K562 (cell line): ENCODE results near the gene GDF15. TPM values are rescaled to one million over a fixed set of nuclear protein-coding genes. Genes with fewer than 3 reads are reported as not detected.

Experiments used
- CBX8 ChIP-seq: fragments of 200-600 bp; sonication (generic); IDR thresholded peaks from 2 replicates; pipeline ENCODE4 v1.6.1; 2012; ENCODE audit warnings: borderline replicate concordance, mixed run types, low read depth, mild to moderate bottlenecking, moderate library complexity, mixed read lengths, low read length, control low read depth, inconsistent platforms; ENCODE audit not compliant: poor library complexity, severe bottlenecking; ENCODE audit errors: extremely low read depth
- CREB3 ChIP-seq: fragments of 450-650 bp; conservative IDR thresholded peaks from 2 replicates; pipeline ENCODE4 v1.6.1; 2016; ENCODE audit warnings: missing genetic modification characterization, low read depth, mild to moderate bottlenecking, missing compliant biosample characterization, moderate library complexity
- DACH1 ChIP-seq: fragments of 450-650 bp; IDR thresholded peaks from 2 replicates; pipeline ENCODE4 v1.6.1; 2018; ENCODE audit not compliant: partially characterized antibody
- DIDO1 ChIP-seq: fragments of 450-650 bp; IDR thresholded peaks from 2 replicates; pipeline ENCODE4 v1.6.1; 2016; ENCODE audit warnings: low read depth, missing biosample characterization, missing genetic modification characterization
- FOSL1 ChIP-seq: fragments of 200-800 bp; sonication (Bioruptor generic); conservative IDR thresholded peaks from 2 replicates; pipeline ENCODE4 v1.6.1; 2016; ENCODE audit warnings: missing genetic modification characterization, missing compliant biosample characterization
- FOXK1 ChIP-seq: sonication (generic); formaldehyde crosslinking; IDR thresholded peaks from 2 replicates; pipeline ENCODE4 v1.8.0; 2022; ENCODE audit warnings: missing genetic modification reagents, mild to moderate bottlenecking, borderline replicate concordance
- HMBOX1 ChIP-seq: sonication (generic); IDR thresholded peaks from 2 replicates; pipeline ENCODE4 v1.6.1; 2016
- KDM5B ChIP-seq: fragments of 200-600 bp; sonication (generic); IDR thresholded peaks from 2 replicates; pipeline ENCODE4 v1.6.1; 2012; ENCODE audit warnings: low read depth, mild to moderate bottlenecking, moderate library complexity, low read length, control low read depth, inconsistent platforms; ENCODE audit not compliant: insufficient replicate concordance
- NCOR1 ChIP-seq: fragments of 450-650 bp; IDR thresholded peaks from 2 replicates; pipeline ENCODE4 v1.6.1; 2016; ENCODE audit warnings: mild to moderate bottlenecking, moderate library complexity
- NFRKB ChIP-seq: fragments of 450-650 bp; IDR thresholded peaks from 2 replicates; pipeline ENCODE4 v1.6.1; 2016; ENCODE audit warnings: low read depth
- NRF1 ChIP-seq, 2 experiments: fragments of 450-650 bp; IDR thresholded peaks in 1 of 2; conservative IDR thresholded peaks in 1 of 2; 2 replicates each; pipeline ENCODE4 v1.6.1; 2014; ENCODE audit warnings: mild to moderate bottlenecking in 2 of 2
- POLR2G ChIP-seq: fragments of 200-400 bp; formaldehyde crosslinking; IDR thresholded peaks from 2 replicates; pipeline ENCODE4 v1.6.1; 2017; ENCODE audit warnings: low read depth, mild to moderate bottlenecking, antibody characterized with exemption, low read length, moderate library complexity
- RFX1 ChIP-seq: fragments of 450-650 bp; IDR thresholded peaks from 2 replicates; pipeline ENCODE4 v1.6.1; 2016; ENCODE audit warnings: mild to moderate bottlenecking, moderate library complexity
- TCF7L2 ChIP-seq: fragments of 150-350 bp; IDR thresholded peaks from 2 replicates; pipeline ENCODE4 v1.6.1; 2016; ENCODE audit warnings: low read depth, mild to moderate bottlenecking, low read length, moderate library complexity
- TFAM ChIP-seq: fragments of 250-450 bp; sonication (Bioruptor Pico); conservative IDR thresholded peaks from 2 replicates; pipeline ENCODE4 v1.5.0; 2021; ENCODE audit warnings: mild to moderate bottlenecking, moderate library complexity
- THRA ChIP-seq: fragments of 450-650 bp; IDR thresholded peaks from 2 replicates; pipeline ENCODE4 v1.6.1; 2017; ENCODE audit warnings: mild to moderate bottlenecking, moderate library complexity
- WHSC1 ChIP-seq: IDR thresholded peaks from one replicate; pipeline ENCODE4 v1.6.1; 2012; ENCODE audit warnings: low read length, control low read depth, inconsistent platforms
- ZBTB49 ChIP-seq: sonication (generic); formaldehyde crosslinking; IDR thresholded peaks from 2 replicates; pipeline ENCODE4 v1.8.0; 2022; ENCODE audit warnings: missing genetic modification reagents, mild to moderate bottlenecking, borderline replicate concordance
- ZFP91 ChIP-seq: sonication (generic); formaldehyde crosslinking; IDR thresholded peaks from 2 replicates; pipeline ENCODE4 v1.8.0; 2022; ENCODE audit warnings: mild to moderate bottlenecking, missing genetic modification reagents
- ZNF133 ChIP-seq: fragments of 250-450 bp; sonication (Bioruptor Pico); IDR thresholded peaks from 2 replicates; pipeline ENCODE4 v1.4.0; 2020; ENCODE audit warnings: mild to moderate bottlenecking
- polyA plus RNA-seq, 8 experiments: library from polyadenylated mRNA; depleted of rRNA in 4 of 8; stranded (reverse) in 5 of 8; unstranded in 3 of 8; fragments of >200 nt; fragmentation: Nextera tagmentation in 2 of 8; fragmentation: Illumina TruSeq in 1 of 8; extraction: Ambion mirVana in 2 of 8; extraction: Trizol in 1 of 8; gene quantifications; 2 replicates each; pipeline versions ENCODE4 v1.2.1 to v1.2.3, GENCODE V29; 2011 to 2014; ENCODE audit warnings: inconsistent platforms in 1 of 8, missing spikeins in 1 of 8
- total RNA-seq, 7 experiments: library from RNA; depleted of rRNA in 6 of 7; stranded (reverse); fragments of >200 nt in 6 of 7; fragmentation: Illumina TruSeq in 2 of 7; extraction: Trizol in 2 of 7; gene quantifications; 2 replicates each; pipeline versions ENCODE4 v1.2.1 to v1.2.3, GENCODE V29; 2011 to 2021; ENCODE audit warnings: low replicate concordance in 1 of 7

The GDF15 gene
- total and polyA plus RNA-seq, 9 of the 15 experiments (the other 6 are each of a cell fraction or from before 2014, with no cell fraction given), result 2.3 to 82.4 (median 12.5) TPM

GRCh38 chr19:18437491-18438330, 51.8 kb downstream of the GDF15 start, which contains the start of gene ISYNA1 (continued):
- TF ChIP-seq ZBTB49 (CRISPR knock-in tag), result no peak
- peak; percentile 40 to 52 for TF ChIP-seq NRF1 (conservative IDR thresholded peaks at IDR 0.05 in 1 of 2, IDR thresholded peaks at IDR 0.05 in 1 of 2)
- no peak for TF ChIP-seq NCOR1
- no peak for TF ChIP-seq CREB3 (tag)
- TF ChIP-seq RFX1, result no peak
- no peak for TF ChIP-seq NFRKB
- no peak for TF ChIP-seq WHSC1
- peak; percentile 78 for TF ChIP-seq POLR2G
- no peak for TF ChIP-seq THRA
- TF ChIP-seq TFAM (CRISPR knock-in tag), result no peak
- no peak for TF ChIP-seq DIDO1
- TF ChIP-seq TCF7L2, result no peak
- no peak for TF ChIP-seq FOSL1 (tag)
- no peak for TF ChIP-seq ZNF133
- peak; percentile 66 for TF ChIP-seq KDM5B
- peak; percentile 46; the same call in 1 of the 2 replicates for TF ChIP-seq FOXK1 (CRISPR knock-in tag)
- no peak for TF ChIP-seq ZFP91 (CRISPR knock-in tag)
- no peak for TF ChIP-seq HMBOX1
- no peak for TF ChIP-seq CBX8
- no peak for TF ChIP-seq DACH1
